HG03066 (cell line): ENCODE results near the gene KIRREL2.

Experiments
- ATAC-seq: cut with Tn5 transposase; IDR thresholded peaks from one replicate; pipeline ENCODE4 v1.9.1; 2021; ENCODE audit warnings: low read depth; ENCODE audit not compliant: unreplicated experiment

Gene KIRREL2

DNA sequence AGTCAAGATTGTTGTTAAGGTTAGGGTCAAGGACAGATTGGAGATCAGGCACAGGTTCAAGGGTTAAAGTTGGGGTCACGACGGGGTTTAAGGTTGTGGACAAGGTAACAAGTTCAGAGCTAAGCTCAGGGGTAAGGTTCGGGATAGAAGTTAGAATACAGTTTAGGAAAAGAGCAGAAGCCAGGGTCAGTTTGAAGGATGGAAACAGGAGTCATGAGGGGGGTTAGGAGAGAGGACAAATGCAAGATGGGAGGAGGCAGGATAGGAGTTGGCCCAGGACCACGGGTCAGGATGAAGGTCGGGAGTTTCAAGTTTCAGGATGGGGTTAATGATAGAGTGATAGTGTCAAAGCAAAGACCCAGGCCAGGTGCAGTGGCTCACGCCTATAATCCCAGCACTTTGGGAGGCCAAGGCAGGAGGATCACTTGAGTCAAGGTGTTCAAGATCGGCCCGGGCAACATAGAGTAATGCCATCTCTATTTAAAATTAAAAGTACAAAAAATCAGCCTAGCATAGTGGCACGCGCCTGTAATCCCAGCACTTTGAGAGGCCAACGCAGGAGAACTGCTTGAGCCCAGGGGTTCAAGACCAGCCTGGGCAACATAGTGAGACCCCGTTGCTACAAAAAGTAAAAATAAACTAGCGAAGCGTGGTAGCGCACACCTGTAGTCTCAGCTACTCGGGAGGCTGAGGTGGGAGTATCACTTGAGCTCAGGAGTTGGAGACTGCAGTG lies 12.1 kb upstream of the KIRREL2 start:
- no peak for ATAC-seq

DNA sequence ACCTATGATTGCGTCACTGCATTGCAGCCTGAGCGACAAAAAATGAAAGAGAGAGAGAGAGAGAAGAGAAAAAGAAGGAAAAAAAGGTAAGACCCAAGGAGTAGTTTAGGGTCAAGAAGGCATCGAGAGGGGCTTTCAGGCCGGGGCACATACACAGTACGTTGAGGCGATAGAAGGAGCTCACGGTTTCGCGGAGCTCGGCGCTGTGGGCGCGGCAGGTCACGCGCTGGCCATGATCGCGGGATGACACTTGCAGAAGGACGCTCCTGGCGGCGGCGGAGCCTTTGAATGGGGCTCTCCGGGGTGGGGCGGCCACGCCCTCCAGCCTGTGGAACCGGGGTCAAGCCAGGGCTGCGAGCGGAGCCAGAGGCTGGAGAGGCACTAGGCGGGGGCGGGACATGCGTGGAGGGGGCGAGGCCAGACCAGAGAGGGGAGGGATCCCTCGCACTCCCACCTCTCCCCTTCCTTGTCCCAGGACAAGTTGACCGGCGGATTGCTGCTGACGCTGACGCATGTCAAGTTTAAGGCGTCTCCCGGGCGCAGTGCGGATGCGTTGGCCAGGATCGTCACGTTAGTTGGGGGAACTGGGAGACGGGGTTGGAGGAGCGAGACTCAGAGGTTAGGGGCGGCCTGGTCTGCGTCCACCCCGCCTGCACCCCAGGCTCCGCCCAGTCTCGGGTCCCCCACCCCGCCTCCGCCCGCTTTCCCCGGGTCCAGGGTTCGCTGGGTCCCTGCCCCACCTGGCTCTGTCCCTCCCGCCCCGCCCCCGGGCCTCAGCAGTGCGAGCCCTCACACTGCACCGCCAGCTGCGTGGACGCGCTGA lies 11.3 kb upstream of the KIRREL2 start:
- no peak for ATAC-seq

DNA sequence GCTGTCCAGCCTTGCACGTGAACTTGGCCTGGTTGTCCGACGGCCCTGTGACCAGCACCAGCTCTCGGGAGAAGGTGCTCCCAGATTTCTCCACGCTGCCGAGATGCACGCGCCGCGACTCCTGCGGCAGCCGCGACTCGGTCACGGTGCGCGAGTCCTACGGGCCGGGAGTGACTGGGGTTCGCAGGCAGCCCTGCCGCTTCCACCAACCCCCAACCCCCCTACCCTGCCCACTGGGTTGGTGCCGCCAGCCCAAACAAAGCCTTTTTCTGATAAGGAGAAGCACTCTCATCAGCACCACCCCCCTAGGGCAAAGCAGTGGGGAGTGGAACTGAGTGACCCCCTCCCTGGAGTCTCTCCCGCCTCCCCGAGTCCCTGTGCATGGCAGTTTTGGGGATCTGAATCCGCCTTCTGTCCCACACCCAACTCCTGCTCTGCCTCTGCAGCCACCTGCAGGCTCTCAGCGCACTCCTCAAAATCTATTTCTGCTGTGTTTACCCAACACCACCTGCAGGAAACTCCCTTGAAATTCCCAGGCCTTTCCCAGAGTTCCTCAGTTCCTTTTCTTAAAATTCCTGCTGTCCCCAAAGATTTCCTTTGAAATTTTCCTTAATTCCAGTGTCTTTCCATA lies 10.6 kb upstream of the KIRREL2 start:
- ATAC-seq, result no peak

DNA sequence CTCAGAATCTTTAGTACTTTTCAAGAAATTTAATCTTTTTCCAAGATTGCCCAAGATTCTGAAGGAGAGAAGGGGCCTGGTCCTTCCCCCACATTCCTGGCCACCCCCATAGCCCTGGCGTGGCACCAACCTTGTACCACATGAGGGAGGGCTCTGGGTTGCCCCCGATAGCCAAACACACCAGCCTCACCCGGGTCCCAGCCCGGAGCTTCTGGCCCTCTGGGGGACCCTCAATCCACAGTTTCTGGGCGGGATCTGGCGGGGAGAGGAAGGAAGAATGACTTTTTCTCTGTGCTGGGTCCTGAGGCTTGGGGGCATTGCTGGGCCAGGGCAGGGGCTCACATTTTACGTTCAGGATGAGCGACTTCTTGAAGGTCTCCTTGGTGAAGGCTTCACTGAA lies 8.8 kb upstream of the KIRREL2 start:
- no peak for ATAC-seq

DNA sequence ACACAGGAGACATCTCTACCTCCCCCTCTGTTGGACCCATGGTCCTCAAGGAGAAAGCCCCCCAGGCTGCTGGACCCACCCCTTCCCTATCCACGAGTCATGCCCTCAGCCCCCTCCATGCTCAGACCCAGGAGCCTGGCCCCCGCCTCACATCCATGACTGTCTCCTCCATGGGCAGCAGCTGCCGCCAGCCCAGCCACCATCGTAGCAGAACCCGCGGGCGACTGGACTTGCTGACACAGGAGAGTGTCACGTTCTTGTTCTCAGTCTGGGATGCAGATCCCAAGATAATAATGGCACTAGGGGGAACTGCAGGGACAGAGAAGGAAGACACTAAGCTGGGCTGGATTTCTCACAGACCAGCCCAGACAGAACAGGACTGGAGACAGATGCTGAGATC lies 8.2 kb upstream of the KIRREL2 start:
- ATAC-seq, result no peak

DNA sequence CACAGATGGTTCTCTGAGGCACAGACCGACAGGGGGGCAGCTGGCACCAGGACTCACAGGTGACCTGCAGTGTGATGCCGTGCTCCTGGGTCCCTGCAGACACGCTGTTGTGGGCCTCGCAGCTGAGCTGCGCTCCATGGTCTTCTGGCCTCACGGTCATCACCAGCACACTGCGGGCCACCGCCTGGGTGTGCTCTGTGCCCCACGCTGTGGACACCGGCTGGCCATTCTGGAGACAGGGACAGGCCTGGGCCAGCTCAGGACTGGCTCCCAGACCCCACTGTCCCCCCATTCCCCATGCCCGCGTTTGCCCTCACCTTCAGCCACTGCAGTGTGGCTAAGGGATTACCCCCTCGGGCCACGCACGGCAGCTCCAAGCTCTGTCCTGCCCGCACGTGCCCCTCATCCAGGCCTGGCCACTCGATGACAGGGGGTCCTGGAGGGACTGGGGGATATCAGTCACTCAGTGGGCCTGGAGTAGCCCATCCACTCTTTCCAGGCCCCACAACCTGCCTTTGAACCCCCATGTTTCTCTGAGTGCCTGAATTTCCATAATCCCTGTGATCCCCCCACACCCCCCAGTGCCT lies 7.7 kb upstream of the KIRREL2 start:
- no peak for ATAC-seq

DNA sequence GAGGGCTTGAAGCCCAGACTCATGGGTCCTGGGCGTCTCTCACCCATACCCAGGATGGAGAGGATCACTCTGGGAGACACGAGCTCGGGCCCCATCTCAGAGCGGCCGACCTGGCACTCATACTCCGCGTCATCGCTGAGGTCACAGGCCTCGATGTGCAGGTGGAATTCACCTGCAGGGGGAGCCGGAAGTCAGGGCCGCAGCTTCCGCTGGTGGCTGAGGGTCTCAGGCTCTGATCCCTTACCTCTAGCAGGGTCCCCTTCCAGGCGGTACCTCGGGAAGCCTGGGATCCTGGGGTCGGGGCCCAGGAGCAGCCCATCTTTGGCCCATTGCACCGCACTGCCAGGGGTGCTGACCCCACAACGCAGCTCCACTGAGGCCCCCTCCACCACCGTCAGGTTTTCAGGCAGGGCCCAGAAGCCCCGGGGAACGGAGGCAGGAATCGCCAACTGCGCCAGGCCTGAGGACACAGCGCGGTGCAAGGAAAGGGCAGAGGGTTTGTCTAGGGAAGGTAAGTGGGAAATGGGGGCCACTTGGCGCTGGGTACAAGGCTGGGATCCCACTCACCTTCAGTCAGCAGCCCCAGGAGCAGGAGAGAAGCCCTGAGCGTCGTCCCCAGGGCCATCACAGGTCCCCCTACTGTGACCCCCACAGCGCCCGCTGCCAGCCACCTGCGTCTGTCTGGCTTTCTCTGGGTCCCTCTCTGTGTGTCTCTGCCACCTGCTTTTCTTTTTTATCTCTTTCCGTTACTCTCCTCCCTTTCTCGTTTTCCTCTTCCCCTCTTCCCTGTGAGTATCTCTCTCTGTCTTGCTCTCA lies 5.3 kb upstream of the KIRREL2 start:
- ATAC-seq, result no peak

DNA sequence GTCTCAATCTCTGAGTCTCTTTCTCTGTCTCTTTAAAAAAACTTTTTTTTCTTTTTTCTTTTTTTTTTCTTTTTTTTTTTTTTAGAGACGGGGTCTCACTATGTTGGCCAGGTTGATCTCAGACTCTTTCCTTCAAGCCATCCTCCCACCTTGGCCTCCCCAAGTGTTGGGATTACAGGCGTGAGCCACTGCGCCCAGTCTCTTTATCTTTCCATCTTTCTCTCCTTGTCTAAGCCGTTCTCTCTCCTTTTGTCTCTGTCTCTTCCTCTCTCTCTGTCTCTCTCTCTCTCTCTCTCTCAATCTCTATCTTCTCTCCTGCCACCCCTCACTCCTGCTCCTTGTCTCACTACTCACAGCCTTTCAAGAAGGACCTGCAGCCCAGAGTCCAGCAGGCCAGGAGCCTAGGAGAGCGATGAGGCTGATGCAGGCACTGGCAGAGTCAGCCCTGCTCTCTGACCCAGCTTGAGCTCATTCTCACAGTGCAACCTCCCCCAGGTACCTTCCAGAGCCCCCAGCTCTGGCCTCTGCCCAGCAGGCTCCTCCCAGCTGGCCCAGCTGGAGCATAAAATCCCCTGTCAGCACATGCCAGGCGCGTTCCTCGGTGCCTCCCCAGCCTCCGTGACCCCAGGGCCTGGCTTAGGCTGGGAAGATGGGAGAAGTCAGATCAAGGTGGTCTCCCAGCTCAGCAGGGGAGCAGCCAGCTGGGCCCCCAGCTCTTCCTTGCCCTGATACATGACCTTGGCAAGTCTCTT lies 4.5 kb upstream of the KIRREL2 start, which contains the start of gene NPHS1:
TSS of gene NPHS1 (minus strand) at position 476 of the 752 bp plus-strand sequence. CDS start 667 bp downstream, outside the sequence.
- no peak for ATAC-seq

DNA sequence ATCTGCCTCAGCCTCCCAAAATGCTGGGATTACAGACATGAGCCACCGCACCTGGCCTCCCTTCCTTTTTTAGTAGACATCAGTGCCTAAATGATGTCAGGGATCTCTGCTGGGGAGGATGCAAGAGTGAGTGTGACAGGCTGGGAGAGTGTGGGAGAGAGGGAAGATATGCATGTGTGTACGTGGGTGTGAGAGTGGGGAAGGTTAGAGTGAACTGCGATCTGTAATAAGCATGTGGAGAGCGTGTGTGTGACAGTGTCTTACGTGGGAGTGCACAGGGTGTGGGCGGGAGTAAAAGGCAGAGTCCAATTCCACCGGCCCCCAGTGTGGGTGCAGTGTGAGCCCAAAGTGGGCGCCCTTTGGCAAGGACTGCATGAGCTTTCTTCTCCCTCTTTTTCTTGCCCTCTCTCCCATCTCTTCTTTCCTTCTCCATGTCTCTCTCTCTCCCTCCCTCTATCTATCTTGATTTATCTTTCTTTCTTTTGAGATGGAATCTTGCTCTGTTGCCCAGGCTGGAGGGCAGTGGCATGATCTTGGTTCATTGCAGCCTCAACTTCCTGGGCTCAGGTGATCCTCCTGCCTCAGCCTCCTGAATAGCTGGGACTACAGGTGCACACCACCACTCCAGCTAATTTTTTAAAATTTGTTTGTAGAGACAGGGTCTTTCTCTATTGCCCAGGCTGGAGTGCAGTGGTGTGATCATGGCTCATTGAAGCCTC lies 3.5 kb upstream of the KIRREL2 start:
- no peak for ATAC-seq

DNA sequence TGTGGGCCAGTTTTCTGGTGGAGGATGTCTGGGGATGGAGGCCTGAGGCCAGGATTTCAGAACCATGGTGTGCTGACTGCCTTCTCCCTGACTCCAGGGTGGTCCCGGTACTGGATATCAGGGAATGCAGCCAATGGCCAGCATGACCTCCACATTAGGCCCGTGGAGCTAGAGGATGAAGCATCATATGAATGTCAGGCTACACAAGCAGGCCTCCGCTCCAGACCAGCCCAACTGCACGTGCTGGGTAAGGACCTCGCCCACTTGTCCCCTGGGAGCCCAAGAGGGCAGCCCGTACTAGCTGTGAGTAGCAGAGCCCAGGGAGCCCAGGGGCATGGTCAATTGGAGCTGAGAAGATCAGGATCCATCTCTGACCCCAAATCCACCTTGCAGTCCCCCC lies 1.6 kb downstream of the KIRREL2 start:
- no peak for ATAC-seq

DNA sequence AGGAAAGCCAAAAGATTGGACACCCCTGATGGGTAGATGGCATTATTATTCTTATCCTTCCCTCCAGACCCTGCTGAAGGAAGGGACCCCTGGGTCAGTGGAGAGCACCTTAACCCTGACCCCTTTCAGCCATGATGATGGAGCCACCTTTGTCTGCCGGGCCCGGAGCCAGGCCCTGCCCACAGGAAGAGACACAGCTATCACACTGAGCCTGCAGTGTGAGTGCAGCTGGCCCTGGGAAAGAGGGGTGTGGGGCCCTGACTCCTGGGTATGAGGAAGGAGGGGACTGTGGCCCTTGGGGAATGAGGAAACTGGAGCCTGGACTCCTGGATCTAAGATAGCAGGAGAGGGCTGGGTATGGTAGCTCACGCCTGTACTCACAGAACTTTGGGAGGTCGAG lies 2.7 kb downstream of the KIRREL2 start:
- ATAC-seq, result no peak

DNA sequence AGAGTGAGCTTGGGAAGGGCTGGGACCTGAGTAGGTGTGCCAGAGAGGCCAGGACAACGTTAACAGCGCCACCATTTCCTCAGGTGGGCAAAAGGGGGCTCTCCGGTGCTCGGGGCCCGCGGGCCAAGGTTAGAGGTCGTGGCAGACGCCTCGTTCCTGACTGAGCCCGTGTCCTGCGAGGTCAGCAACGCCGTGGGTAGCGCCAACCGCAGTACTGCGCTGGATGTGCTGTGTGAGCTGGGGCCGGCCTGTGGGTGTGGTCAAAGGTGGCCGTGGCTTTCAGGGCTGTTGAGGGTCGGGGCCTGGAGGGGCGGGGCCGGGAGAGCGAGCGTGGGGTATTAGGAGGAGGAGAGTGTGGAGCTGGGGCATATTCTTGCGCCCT lies 3.7 kb downstream of the KIRREL2 start:
- no peak for ATAC-seq

DNA sequence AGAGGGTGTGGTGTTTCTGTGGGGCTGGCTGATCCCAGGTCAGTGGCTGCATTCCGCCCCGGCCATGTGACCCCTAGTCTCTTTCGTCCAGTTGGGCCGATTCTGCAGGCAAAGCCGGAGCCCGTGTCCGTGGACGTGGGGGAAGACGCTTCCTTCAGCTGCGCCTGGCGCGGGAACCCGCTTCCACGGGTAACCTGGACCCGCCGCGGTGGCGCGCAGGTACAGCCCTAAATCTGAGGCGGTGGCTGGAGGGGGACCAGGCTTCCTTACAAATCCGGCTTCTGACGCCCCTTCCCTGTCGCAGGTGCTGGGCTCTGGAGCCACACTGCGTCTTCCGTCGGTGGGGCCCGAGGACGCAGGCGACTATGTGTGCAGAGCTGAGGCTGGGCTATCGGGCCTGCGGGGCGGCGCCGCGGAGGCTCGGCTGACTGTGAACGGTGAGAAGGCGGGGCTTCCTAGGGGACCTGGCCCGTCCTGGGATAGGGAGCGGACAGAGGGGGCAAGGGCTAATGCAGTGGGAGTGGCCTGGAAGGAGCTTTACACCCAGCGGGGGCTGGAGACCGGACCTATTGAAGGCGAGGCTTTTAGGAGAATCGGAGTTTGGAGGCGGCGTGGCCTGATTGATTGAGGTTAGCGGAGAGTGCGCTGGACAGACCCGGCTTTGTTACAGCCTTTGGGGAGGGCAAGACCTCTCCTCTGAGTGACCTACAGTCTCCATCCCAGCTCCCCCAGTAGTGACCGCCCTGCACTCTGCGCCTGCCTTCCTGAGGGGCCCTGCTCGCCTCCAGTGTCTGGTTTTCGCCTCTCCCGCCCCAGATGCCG lies 4.3 kb downstream of the KIRREL2 start:
- ATAC-seq, result no peak

DNA sequence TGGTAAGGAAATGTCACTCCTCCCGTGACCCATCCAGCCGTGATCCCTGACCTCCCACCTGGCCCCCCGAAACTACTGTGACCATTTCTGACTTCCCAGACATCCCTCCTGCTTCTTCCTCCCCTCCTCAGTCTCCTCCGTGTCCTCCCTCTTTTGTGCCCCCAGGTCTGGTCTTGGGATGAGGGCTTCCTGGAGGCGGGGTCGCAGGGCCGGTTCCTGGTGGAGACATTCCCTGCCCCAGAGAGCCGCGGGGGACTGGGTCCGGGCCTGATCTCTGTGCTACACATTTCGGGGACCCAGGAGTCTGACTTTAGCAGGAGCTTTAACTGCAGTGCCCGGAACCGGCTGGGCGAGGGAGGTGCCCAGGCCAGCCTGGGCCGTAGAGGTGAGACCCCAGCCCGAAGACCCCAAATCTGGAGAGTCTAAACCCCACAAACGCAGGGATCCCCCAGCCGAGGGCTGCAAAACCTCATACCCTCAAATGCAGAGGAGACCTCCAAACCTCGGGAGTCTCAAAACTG lies 5.0 kb downstream of the KIRREL2 start:
- ATAC-seq, result no peak

DNA sequence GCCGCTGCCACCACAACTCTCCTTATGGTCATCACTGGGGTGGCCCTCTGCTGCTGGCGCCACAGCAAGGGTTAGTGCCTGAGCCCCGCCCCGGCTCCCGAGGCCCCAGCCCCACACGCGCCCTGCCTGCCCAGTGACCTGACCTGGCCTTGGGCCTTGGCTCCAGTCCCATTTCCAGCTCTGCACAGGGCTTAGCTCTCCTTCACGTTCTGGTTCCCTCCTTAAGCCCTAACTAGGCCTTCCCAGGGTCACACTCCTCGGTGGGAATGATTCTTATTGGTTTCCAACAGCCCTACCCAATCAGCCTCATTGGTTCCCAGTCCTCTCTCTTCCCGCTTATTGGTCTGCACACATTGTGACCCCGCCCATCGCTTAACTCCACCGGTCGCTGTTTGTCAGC lies 5.8 kb downstream of the KIRREL2 start:
- ATAC-seq, result no peak

DNA sequence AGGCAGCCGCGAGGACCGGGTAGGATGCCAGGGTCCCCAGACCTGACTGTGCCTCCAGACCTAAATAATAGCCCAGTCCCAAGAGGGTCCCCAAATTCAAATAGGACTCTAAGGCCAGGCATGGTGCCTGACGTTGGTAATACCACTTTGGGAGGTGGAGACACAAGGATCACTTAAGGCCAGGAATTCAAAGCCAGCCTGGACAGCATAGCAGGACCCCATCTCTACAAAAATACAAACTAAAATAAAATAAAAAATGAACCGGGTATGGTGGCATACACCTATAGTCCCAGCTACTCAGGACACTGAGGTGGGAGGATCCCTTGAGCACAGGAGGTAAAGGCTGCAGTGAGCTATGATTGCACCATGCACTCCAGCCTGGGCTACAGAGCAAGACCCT lies 6.3 kb downstream of the KIRREL2 start:
- ATAC-seq, result no peak

DNA sequence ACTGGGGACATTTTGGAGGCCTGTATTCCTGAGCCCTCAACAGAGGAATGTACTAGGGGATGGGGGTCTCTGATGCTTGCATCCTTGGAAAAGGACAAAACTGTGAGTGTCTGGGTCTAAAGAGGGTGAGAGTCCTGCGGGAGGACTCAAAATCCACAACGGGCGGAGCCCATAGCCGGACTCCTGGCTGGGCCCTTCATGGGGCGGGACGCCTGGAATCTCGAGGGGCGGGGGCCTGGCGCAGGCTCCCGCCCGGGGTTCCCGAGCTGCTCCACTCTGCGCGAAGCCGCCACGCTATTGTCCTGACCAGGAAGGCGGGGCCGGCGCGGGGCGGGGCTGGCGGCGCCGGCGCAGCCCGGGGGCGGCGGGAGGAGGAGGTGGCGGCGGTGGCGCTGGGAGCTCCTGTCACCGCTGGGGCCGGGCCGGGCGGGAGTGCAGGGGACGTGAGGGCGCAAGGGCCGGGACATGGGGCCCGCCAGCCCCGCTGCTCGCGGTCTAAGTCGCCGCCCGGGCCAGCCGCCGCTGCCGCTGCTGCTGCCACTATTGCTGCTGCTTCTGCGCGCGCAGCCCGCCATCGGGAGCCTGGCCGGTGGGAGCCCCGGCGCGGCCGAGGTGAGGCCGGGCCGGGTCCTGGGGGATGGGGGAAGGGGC lies 11.6 kb downstream of the KIRREL2 start, which contains the start of gene APLP1:
TSS of gene APLP1 (plus strand) at position 403 of the 651 bp plus-strand sequence. CDS start at position 466, 63 bp downstream.
- ATAC-seq, result no peak
